AG08396 (cell line): ENCODE results near the gene SIAH3.
"Not testable (repeated sequence)": the region's sequence is repeated elsewhere in the genome, so short reads cannot be mapped to it uniquely, and the experiment has no call there.

Experiments used
- DNase-seq: peaks from one replicate; pipeline ENCODE4 v3.0.0; 2012; ENCODE audit warnings: low spot score, mixed read lengths

The SIAH3 gene

GRCh38 chr13:45782327-45783045 lies 69.1 kb downstream of the SIAH3 start:
- no peak for DNase-seq

DNA sequence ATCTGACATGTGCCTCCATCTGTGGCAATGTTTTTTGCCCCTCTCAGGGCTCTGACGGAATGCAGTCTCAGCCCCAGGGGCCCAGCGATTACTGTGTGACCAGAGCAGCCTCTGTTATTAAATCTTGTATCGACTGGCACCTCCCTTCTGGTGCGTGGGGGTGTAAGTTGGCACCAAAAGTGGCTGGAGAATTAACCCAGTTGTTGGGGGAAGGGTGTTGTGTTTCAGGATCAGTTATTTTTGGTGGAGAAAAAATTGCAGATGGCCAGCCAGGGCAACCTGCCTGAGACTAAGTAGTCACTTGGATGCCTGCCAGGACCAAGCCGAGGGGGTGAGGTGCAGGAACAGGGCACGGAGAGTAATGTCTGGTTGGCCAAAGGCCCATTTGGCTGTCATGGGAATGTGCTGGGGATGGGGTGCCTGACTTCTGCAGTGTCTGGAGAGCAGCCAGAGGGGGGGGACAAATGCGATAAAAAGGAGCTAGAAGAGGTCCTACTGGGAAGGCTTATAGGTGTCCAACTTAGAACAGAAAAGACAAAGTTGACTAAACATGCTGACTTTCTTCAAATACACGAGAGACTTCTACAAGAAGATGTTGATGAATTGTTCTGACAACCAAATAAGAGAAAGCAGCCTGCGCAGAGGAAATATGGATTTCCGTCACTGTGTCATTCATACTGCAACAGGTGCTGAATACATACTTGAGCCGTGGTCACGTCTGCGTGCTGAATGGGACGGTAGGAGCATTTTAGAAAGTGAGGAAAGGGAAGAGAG lies 69.8 kb downstream of the SIAH3 start:
- no peak for DNase-seq

- no peak for DNase-seq
Observed at GRCh38 chr13:45779901-45780300, 71.7 kb downstream of the SIAH3 start.

DNA sequence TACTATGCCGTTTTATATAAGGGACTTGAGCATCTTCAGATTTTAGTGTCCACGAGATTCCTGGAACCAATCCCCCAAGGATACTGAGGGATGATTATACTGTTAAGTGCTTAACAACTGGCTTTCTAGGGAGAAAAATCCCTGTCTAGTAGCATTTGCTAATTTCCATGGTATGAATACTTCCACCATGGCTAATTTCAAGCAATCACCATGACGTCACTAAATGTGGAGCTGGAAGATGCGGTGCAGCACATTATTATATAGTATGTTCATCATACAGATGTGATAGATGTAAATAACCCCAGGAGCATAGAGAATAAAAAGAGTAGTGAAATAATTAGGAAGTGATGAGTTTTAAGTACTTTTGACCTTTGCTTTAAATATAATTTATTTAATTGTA lies 72.7 kb downstream of the SIAH3 start:
- no peak for DNase-seq

DNA sequence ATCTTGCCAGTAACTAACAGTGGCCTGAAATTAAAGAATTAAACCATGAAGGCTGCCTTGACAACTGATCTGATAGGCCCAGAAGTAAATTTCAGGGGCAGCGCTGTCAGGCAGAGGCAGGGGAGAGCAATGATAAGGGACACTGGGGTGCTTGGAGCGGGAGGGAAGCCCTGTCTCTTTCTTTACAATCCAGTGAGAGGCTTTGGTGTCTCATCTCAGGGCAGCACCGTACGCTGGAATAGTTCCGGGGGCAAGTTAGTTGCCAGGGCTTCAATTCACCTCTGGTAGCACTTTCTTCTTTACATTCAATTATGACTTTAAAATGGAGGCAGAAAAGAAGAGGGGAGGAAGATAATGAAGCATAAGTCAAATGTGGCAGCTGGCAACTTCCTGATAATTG lies 74.8 kb downstream of the SIAH3 start:
- DNase-seq, result no peak

DNA sequence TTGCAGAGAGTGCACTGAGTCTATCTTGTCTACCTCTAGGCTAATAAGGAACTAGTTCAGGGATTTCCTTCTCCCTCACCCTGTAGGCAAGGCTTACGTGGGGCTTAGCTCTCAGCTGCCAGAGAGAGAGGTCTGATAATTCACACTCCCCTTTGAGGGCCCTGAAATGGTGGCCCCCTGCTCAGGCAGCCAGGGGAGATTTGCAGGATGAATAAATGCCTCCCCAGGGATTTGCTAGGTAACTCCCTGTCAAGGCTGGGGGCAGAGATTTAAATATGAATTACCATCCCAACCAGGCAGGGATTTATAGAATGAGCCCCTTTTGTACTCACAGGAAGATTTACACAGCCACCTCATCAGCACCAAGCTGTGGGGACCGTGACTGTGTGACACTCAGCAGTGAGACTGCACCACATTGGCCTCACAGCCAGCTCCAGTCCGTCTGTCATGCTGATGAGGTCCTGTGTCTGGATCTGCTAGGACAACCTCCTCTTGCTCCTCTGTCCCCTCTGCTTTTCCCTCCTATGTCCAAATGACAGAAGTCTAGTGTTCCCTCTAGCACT lies 76.1 kb downstream of the SIAH3 start:
- no peak for DNase-seq

GRCh38 chr13:45773944-45774343 lies 77.6 kb downstream of the SIAH3 start:
- no peak for DNase-seq

DNA sequence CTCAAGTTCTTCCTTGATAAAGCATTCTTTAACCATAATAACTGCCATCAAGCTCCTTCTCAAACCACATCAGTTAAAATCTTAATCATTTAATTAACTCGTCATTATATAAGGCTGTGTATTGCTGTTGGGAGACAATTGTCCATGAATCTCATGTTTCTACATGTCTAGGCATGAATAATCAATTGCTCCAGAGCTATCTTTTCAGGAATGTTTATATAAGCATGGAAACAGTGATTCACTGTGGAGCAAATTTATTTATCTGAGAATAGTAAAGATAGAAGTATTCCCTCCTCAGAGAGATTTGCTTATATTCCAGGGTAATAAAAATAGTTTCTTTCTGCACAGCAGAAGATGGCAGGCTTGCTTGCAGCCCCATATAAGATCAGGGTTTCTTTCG lies 78.3 kb downstream of the SIAH3 start:
- DNase-seq, result no peak

- DNase-seq, result no peak
Observed at GRCh38 chr13:45770886-45771285, 80.7 kb downstream of the SIAH3 start.

- DNase-seq, result no peak
Observed at GRCh38 chr13:45768656-45769479, 82.7 kb downstream of the SIAH3 start.

DNA sequence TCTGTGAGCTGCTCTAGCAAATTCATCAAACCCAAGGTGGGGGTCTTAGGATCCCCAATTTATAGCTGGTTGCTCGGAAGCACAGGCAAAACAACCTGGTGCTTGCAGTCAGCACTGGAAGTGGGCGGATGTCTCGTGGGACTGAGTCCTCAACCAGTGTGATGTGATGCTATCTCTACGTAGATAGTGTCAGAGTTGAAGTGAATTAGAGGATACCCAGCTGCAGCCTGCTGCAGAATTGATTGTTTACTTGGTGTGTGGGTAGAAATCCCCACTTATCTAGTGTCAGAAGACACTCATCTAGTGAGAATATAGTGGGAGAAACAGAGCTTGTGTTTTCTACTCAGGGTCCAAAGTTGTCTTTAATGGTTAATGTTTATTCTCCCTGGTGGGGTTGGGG lies 86.1 kb downstream of the SIAH3 start:
- DNase-seq, result no peak

GRCh38 chr13:45763419-45763818 lies 88.1 kb downstream of the SIAH3 start:
- DNase-seq, result no peak

DNA sequence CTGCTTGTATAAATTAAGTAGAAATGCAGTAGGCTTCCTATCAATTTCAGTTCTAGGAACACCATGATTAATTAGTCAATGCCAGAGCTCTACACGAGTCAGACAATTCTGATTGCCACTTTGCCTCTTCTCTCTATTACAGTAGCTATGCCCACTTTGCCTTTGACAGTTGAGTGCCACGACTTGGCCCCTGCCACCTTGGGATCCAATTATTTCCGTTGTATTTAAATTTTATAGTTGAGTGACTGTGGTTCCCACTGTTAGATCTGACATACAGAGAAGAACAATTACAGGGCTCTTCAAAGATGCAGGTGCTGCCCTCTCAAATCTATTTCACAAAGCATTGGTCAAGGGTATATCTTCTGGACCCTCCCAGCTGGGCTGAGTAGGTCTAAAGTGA lies 94.0 kb downstream of the SIAH3 start:
- DNase-seq, result not testable (repeated sequence)

- DNase-seq, result not testable (repeated sequence)
Observed at GRCh38 chr13:45756498-45756897, 95.1 kb downstream of the SIAH3 start.

DNA sequence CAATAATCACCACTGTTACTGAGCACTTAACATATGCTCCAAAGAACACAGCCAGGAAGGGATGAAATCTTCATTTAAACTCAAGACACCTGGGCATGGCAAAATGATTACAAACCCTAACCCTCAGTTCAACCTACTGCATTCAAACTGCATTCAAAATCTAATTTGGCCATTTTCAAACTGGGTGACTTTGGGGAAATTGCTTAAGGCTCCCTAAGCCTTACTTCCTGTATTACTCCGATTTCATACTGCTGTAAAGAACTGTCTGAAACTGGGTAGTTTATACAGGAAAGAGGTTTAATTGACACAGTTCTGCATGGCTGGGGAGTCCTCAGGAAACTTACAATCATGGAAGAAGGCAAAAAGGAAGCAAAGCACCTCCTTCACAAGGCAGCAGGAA lies 99.0 kb downstream of the SIAH3 start:
- DNase-seq, result no peak

- no peak for DNase-seq
Observed at GRCh38 chr13:45751885-45752284, 99.7 kb downstream of the SIAH3 start.

- DNase-seq, result no peak
Observed at GRCh38 chr13:45750566-45750965, 101.0 kb downstream of the SIAH3 start.

- DNase-seq, result no peak
Observed at GRCh38 chr13:45748941-45749759, 102.4 kb downstream of the SIAH3 start.

DNA sequence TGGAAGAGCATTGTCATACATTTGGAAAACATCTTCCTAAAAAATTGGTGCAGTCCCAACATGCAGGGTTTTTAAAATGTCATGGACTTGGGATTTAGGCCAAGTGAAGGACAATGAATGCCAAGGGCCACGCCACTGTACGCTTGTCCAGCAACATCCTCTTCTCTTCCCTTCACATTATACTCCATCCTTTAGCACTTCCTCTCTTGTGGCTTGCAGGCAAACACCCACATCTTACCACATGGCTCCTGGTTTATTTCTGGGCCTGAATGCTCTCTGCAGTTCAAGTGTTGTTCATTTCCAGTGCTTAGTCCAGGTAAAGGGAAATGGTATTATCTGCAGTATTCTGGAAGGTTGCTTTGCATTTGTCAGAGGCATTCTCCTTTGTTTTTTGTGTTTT lies 104.5 kb downstream of the SIAH3 start:
- no peak for DNase-seq

GRCh38 chr13:45744979-45745378 lies 106.6 kb downstream of the SIAH3 start:
- no peak for DNase-seq

DNA sequence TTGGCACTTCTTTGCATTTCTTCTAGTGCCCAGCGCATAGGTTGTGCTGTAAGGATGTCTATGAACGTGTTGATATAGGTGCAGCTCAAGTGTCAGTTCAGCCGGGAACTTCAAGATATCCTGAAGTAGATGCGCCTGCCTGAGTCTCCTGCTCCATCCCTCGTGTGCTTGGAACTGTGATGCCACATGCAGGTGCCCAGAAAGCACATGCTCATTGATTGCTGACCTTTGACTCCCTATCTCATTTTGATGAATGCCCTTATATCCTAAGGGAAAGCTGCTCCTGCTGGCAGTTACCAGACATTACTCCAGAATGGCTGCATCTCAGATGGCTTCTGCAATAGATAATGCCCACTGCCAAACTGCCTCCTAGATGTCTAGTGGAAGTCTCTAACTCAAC lies 108.6 kb downstream of the SIAH3 start:
- no peak for DNase-seq
